NCI-H2107 treated with DMSO at 0.1 percent for 48 hours (cell line): ENCODE results near the gene ANKZF1.
A peak's percentile ranks its signal among the peaks of the same experiment; 100 is the strongest.

ENCODE experiments used
- DNase-seq: peaks from one replicate; lab custom pipeline; 2025; ENCODE audit not compliant: unreplicated experiment; lab: John Stamatoyannopoulos, UW

ANKZF1 gene

GRCh38 chr2:219223831-219224610, 5.6 kb upstream of the ANKZF1 start:
- no peak for DNase-seq

DNA sequence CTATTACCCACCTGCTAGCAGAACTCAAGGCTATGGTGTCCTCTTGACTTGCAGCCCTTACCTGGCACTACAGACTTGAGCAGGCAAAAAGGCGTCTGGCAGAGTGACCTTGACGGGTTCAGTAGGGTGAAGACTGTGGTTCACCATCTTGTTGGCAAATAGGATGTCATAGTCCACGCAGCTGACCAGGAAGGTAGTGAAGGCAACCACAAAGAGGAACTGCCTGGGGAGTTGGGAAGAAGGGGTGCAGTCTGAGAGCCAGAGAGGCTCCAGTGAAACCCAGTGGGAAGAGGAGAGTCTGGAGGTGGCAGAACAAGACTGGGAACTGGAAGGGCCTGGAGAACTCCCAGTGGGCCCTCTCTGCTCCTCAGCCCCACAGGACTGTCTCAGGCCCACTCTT, 4.3 kb upstream of the ANKZF1 start:
- DNase-seq, result no peak

- no peak for DNase-seq
Measured at GRCh38 chr2:219228041-219228910, 1.3 kb upstream of the ANKZF1 start.

DNA sequence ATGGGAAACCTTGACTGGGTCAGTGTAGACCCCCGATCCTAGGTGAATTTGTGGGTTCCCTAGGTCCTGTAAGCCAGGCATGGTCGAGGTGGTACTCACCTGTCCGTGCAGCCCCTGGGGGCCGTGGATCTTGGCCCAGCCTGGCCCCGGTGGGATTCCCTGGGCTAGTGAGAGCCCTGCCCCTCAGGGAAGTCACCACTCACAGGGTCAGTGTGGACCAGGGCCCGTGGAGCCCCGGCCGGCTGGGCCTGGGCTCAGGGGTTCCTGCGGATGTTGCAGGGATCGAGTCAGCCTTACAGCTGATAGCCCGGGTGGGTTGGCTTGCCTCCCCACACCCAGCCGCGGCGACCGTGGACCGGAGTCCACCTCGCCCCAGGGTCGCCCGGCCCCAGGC, 698 bp upstream of the ANKZF1 start:
- DNase-seq, result no peak

DNA sequence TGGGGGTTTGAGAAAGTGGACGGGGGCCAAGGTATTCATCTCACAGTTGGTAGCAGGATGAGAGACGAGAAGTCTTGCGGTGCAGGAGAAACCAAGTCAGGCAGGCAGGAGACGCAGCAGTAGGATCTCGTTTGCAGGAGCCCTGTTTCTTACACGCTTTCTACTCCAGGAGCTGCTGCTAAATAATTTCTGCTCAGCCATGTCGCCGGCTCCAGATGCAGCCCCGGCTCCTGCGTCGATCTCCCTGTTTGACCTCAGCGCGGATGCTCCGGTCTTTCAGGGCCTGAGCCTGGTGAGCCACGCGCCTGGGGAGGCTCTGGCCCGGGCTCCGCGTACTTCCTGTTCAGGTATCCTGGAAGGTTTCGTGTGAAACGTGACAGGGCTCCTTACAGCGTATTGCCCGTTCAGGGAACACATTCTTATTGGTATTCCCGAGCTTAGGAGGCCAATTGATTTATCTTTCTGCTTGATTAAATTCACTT, 494 bp downstream of the ANKZF1 start:
- DNase-seq, result no peak

DNA sequence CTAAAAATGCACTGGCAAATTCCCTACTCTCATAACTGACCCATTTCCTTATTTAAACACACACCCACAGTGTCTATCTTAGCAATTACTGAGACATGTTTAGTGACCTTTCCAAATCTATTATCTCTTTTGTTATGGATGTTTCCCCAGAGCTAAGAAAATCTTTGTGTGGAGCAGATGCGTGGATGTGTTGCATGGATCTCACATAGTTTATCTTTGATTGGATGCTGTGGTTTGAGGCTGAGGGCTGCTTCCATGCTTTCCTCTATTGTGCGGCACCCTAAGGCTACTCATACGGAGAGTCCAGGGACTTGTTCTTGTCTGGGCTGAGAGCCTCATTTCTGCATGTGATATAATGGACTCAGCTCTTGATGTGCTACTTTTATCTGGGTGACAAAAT, 4.7 kb downstream of the ANKZF1 start:
- no peak for DNase-seq

DNA sequence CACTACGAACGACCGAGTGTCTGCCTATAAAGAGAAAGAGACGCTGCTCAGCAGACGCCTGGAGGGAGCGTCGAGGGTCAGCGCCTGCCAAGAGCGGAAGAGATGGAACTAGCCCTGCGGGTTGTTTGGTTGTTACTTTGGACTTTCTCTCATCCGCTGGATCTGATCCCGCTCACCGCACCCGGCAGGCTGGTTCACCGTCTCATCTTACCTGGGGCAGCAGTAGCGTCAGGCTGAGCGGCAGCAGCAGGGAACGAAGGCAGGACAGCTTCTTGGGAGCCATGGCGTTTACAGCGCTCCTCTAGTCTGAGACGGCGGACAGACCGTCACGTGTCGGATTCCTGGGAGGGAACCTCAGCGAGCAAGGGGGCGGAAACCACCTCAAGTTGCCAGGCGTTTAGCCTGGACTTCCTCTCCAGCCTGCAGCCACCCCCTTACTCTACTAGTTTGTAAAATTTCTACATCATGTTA, 13.7 kb downstream of the ANKZF1 start:
- no peak for DNase-seq

DNA sequence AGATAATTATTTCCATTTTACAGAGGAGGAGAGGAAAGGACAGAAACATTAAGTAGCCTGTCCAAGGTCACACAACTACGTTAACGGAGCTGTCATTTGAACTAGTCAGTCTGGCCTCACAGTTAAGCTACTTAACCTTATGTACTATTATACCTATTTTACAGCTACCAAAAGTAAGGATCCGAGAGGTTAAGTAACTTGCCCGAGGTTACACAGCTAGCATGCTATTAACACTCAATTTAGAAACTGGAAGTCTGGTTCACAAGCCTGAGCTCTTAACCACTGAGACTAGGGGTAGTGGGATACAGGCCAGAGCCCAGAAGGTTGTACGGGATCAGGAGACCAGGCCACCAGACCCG, 15.2 kb downstream of the ANKZF1 start:
- DNase-seq, result no peak

GRCh38 chr2:219245148-219245898, 15.7 kb downstream of the ANKZF1 start, which contains the start of the genes GLB1L and STK16:
Gene GLB1L, minus strand, starts transcription at chr2:219245444. Its CDS starts 1,871 bp downstream, at chr2:219243573.
Gene STK16, plus strand, starts transcription at chr2:219245479. Its CDS starts 521 bp downstream, at chr2:219246000.
- peak; percentile 16 for DNase-seq

DNA sequence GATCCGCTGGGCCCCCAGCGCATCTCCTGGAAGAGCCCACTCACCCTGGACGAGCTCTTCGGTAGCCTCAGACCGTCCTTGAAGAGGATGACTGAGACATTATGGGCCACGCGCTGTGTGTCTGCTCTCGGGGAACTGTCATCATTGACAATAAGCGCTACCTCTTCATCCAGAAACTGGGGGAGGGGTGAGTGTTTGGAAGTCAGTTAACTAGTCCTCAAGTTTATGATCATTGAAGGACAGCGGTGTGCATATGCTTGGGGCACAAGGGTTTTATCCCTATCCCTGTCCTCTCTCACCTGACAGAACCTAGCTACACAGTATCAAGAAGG, 16.3 kb downstream of the ANKZF1 start:
- DNase-seq, result no peak

GRCh38 chr2:219246559-219246958, 17.0 kb downstream of the ANKZF1 start:
- no peak for DNase-seq

GRCh38 chr2:219247678-219248642, 18.4 kb downstream of the ANKZF1 start:
- DNase-seq, result no peak

- no peak for DNase-seq
Measured at GRCh38 chr2:219248845-219249202, 19.2 kb downstream of the ANKZF1 start.

GRCh38 chr2:219249203-219249980, 19.8 kb downstream of the ANKZF1 start:
- peak; percentile 73 for DNase-seq

- no peak for DNase-seq
Measured at GRCh38 chr2:219250049-219250781, 20.6 kb downstream of the ANKZF1 start.

DNA sequence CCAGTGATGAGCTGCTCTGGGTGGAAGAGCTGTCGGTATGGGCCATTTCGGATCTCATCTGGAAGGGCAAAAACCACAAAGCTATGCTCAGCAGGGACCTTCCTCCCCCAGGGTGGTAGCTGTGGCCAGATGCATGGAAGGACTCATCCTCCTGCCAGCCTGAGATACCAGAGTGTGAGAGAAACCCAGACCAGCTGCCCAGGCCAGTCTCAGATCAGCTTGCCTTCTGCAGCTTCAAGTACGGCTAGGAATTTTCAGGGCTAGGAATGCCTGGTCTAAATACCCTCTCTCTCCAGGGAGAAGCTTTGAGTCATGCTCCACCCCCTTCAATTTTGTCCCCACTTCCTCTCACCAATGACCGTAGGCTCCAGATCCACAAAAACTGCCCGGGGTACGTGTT, 22.1 kb downstream of the ANKZF1 start:
- DNase-seq, result no peak

DNA sequence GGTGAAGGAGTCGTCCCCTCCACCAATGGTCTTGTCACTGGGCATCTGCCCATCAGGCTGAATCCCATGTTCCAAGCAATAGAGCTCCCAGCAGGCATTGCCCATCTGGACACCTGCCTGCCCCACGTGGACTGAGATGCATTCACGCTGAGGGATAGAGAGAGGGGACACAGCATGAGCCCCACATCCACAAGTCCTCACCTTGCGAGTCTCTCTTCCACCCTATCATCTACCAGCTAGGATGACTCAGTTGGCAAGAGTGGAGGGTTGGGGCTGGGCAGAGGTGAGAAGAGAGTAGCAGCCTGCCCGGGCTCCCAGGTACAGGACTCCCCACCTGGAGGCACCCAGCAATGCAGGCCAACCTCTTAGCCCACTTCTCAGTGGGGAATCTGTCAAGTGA, 22.5 kb downstream of the ANKZF1 start:
- no peak for DNase-seq

DNA sequence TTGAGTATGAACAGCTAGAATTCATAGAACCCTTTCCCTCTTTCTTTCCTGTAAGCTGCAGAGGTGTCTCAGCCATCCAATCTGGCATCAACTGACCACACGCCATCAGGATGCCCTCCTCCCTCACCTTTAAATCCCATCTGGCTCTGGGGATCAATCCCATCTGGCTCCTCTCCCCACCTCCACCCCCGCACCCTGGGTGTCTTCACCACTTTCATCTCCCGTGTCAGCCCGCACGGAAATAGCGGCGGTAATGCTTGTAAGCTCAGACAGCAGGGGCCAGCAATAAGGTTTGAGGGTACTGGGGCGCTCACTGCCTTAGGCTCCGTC, 22.9 kb downstream of the ANKZF1 start:
- DNase-seq, result peak; percentile 37
